Measurements from ENCODE around the gene XPO1. TPM values are rescaled to one million over a fixed set of nuclear protein-coding genes. Genes with fewer than 3 reads are reported as not detected.

The XPO1 gene
- total RNA-seq, 1 donor from 2014 or later: 89.1 TPM

GRCh38 chr2:61536180-61536571 lies 2.0 kb downstream of the XPO1 start:
- Histone ChIP-seq H3K27me3 (no peaks in the 10 kb centered on the region), H3K4me3 (peak overlapping the region; percentile 66 to 90), H3K9me3 (no peaks in the 10 kb centered on the region), H3K36me3 (no peaks in the 10 kb centered on the region), H3K27ac (peak overlapping the region; percentile 99), H3K4me1 (peaks cover 47% of the 10 kb centered on the region)
- TF ChIP-seq POLR2AphosphoS5 (IDR thresholded peaks at IDR 0.05; ENCODE audit: insufficient read depth in 1 of 2, low read depth in 1 of 2): peak in 1 of 2 donors; percentile 53
- TF ChIP-seq POLR2A (IDR thresholded peaks at IDR 0.05): no peak
- no peak for DNase-seq (ENCODE audit: extremely low spot score in 2 of 2)
- intact Hi-C loops (cut with DNase I): loop anchor here (2.0 to 5.0 kb wide), 2 partner anchors 64 to 229 kb away; partner anchors contain the start of gene USP34

DNA sequence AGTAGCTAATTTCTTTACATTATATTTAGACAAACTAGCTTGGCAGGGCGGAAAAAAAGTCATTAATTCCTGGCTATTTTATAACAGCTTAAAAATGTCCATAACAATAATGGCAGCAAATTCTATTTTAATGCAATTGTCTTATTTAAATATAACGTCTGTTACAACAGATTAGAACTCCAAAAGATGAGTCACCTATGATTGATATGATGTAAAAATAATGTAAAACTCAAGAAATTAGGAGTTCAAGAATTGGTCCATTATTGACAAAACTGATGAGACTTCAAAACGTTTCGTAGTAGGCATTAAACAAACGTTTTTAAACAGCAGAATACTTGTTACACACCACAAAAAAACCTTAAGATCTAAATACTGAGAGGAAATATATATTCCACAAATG lies 2.7 kb downstream of the XPO1 start:
- no peaks in the 10 kb centered on the region for H3K36me3 ChIP-seq
- no peak for TF ChIP-seq CTCF (IDR thresholded peaks at IDR 0.05)
- no peak for TF ChIP-seq POLR2AphosphoS5 (IDR thresholded peaks at IDR 0.05; ENCODE audit: insufficient read depth in 1 of 2, low read depth in 1 of 2)
- TF ChIP-seq POLR2A (IDR thresholded peaks at IDR 0.05): no peak
- no peak for DNase-seq (ENCODE audit: extremely low spot score in 2 of 2)
- H3K9me3 ChIP-seq: no peaks in the 10 kb centered on the region
- peaks cover 53% of the 10 kb centered on the region for H3K4me1 ChIP-seq
- peak overlapping the region; percentile 99 for H3K27ac ChIP-seq
- peak overlapping the region; percentile 66 to 90 for H3K4me3 ChIP-seq
- H3K27me3 ChIP-seq: no peaks in the 10 kb centered on the region
- intact Hi-C loops (cut with DNase I): loop anchor here (5.0 kb wide), 1 partner anchor 63 kb away; the partner anchor contains the start of gene USP34

- TF ChIP-seq CTCF (IDR thresholded peaks at IDR 0.05) (no peak), POLR2A (IDR thresholded peaks at IDR 0.05) (no peak), POLR2AphosphoS5 (IDR thresholded peaks at IDR 0.05; ENCODE audit: insufficient read depth in 1 of 2, low read depth in 1 of 2) (no peak)
- Histone ChIP-seq H3K36me3 (no peaks in the 10 kb centered on the region), H3K27ac (peak overlapping the region; percentile 99), H3K4me1 (peaks cover 58% of the 10 kb centered on the region), H3K9me3 (no peaks in the 10 kb centered on the region), H3K4me3 (no peak overlapping the region), H3K27me3 (no peaks in the 10 kb centered on the region)
- intact Hi-C loops (cut with DNase I): loop anchor here (5.0 kb wide), 1 partner anchor 63 kb away; the partner anchor contains the start of gene USP34
- DNase-seq (ENCODE audit: extremely low spot score in 2 of 2): no peak
Measured at GRCh38 chr2:61534926-61535325, 3.2 kb downstream of the XPO1 start.

DNA sequence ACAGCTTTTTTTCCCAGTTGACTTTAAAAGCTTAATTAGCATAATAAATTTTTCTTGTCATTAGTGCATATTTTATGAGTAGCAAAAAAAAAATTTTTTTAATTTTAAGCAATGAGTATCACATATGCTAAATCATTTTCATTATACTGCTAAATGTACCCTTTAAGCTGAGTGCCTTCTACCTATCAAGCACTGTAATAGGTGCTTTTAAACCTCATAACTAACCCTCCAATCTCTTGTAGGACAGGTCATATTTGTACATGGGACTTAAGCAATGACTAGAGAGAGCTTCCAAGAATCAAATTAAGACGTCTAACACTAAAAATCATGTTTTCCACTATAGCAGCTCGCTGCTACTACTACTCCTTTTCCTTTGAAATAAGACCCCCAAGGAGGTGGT lies 7.4 kb downstream of the XPO1 start:
- Histone ChIP-seq H3K36me3 (no peaks in the 10 kb centered on the region), H3K27me3 (no peaks in the 10 kb centered on the region), H3K4me3 (no peak overlapping the region), H3K9me3 (no peaks in the 10 kb centered on the region), H3K27ac (no peak overlapping the region), H3K4me1 (peaks cover 52% of the 10 kb centered on the region)
- no peak for DNase-seq (ENCODE audit: extremely low spot score in 2 of 2)
- TF ChIP-seq CTCF (IDR thresholded peaks at IDR 0.05) (no peak), POLR2A (IDR thresholded peaks at IDR 0.05) (no peak), POLR2AphosphoS5 (IDR thresholded peaks at IDR 0.05; ENCODE audit: insufficient read depth in 1 of 2, low read depth in 1 of 2) (no peak)
- intact Hi-C loops (cut with DNase I): no loop called here

DNA sequence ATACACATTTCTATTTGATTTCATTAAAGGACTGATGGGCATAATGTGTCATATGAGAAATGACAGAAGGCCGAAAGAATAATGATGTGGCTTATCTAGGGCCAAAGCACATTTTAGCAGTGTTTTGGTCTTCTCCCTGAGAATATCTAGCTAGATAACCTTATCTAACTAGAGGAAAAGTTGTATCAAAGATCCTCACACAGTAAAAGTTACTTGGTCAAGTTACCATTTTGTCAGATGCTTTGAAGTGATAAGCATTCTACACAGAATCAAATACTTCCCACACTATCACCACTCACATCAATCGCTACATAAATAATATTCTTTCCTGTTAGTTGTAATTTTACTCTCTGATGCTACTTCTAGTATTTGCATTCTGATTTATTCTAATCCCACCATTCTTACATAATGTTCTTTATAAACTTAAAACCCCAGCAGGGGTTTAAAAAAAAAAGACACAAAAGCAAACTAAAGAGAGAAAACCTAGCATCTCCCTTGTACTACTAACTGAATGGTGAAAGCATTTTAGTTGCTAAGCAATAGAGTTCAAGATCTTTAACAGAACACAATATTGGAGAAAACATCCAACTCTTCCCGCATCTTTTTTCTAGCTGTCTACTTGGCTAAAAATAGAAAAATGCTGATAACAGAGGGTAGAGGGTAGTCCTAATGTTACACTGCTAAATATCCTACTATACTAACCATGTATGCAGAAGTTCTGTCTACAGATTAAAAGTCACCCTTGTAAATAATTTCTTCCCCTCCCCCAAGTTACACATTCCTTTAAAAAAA lies 8.0 kb downstream of the XPO1 start:
- Histone ChIP-seq H3K4me1 (peaks cover 49% of the 10 kb centered on the region), H3K4me3 (no peak overlapping the region), H3K36me3 (peaks cover 0 to under 1% of the 10 kb centered on the region in 2 donors), H3K27ac (no peak overlapping the region), H3K27me3 (no peaks in the 10 kb centered on the region), H3K9me3 (no peaks in the 10 kb centered on the region)
- intact Hi-C loops (cut with DNase I): no loop called here
- DNase-seq (ENCODE audit: extremely low spot score in 2 of 2): no peak
- no peak for TF ChIP-seq CTCF (IDR thresholded peaks at IDR 0.05)
- no peak for TF ChIP-seq POLR2AphosphoS5 (IDR thresholded peaks at IDR 0.05; ENCODE audit: insufficient read depth in 1 of 2, low read depth in 1 of 2)
- TF ChIP-seq POLR2A (IDR thresholded peaks at IDR 0.05): no peak

Measured in vagina (tissue), 2 donors.